GM12892 (cell line): ENCODE data around the gene GFPT1.

Experiments
- POLR2A ChIP-seq: IDR thresholded peaks from 2 replicates; pipeline ENCODE4 v1.6.1; 2011; ENCODE audit warnings: low read depth, low read length, control low read depth
- POLR2AphosphoS5 ChIP-seq: IDR thresholded peaks from 2 replicates; pipeline ENCODE4 v1.6.1; 2011; ENCODE audit warnings: low read depth, low read length, control low read depth
- TAF1 ChIP-seq: IDR thresholded peaks from 2 replicates; pipeline ENCODE4 v1.6.1; 2011; ENCODE audit warnings: low read depth, mild to moderate bottlenecking, control low read depth, low read length, borderline replicate concordance

- TF ChIP-seq POLR2A (no peak), POLR2AphosphoS5 (no peak), TAF1 (no peak)
Observed at GRCh38 chr2:69278366-69278765, 108.7 kb downstream of the GFPT1 start.
